Superior temporal gyrus (tissue), 1 donor: ENCODE results near the gene DYNLRB2.

Experiments
- DNase-seq: peaks from one replicate; pipeline ENCODE4 v3.0.0-alpha.2; 2016; ENCODE audit errors: extremely low spot score

Gene DYNLRB2

GRCh38 chr16:80599466-80599865, 58.7 kb downstream of the DYNLRB2 start:
- no peak for DNase-seq
